HCT116 (cell line): ENCODE data around the gene CENPK. TPM values are rescaled to one million over a fixed set of nuclear protein-coding genes. Genes with fewer than 3 reads are reported as not detected.

Experiments
- ATAC-seq: fragments of 200-7000 bp; cut with Tn5 transposase; 2 replicates; pipeline ENCODE4 v1.9.1; 2020; ENCODE audit warnings: mild to moderate bottlenecking, moderate library complexity
- BruUV-seq: library from RNA; stranded (reverse); fragments of 400-500 nt; replicated peaks from 2 replicates; lab custom pipeline; 2021; lab: Mats Ljungman, UMichigan
- CTCF ChIA-PET: fragments of 300-600 bp; sonication (Branson Sonifier 250); formaldehyde crosslinking; loops from one replicate; lab custom pipeline; 2021; ENCODE audit warnings: antibody characterized with exemption; lab: Charles Lee
- POLR2A ChIA-PET: fragments of 300-600, 350-600 bp; sonication (Branson Sonifier 250); formaldehyde crosslinking; loops from one replicate; lab custom pipeline; 2021; ENCODE audit warnings: antibody characterized with exemption; lab: Charles Lee
- RAD21 ChIA-PET, 2 experiments: fragments of 300-600 bp; sonication (Branson Sonifier 250); formaldehyde crosslinking; loops; one replicate each; lab custom pipeline; 2023; ENCODE audit warnings: low total read pairs in 2 of 2; ENCODE audit not compliant: uncharacterized antibody in 2 of 2, unreplicated experiment in 2 of 2, low non-redundant PET in 1 of 2; lab: Charles Lee
- DNase-seq: peaks from one replicate; pipeline ENCODE4 v3.0.0-alpha.2; 2010; ENCODE audit warnings: low read depth, low spot score
- H2AFZ ChIP-seq: fragments of 200-600 bp; shearing (Covaris generic), sonication (generic); 2 replicates; pipeline ENCODE4 v1.6.1; 2017; ENCODE audit warnings: low read depth, mixed run types, mixed read lengths, antibody characterized with exemption, low read length; ENCODE audit not compliant: poor library complexity, severe bottlenecking
- H3K27ac ChIP-seq: 2 replicates; pipeline ENCODE4 v1.5.1; 2012; ENCODE audit warnings: low read depth, low read length
- H3K27me3 ChIP-seq: fragments of 200-600 bp; sonication (generic); 2 replicates; pipeline ENCODE4 v1.6.1; 2016; ENCODE audit warnings: mixed run types, low read length, mixed read lengths; ENCODE audit not compliant: insufficient read depth
- H3K36me3 ChIP-seq, 2 experiments: fragments of 200-500 bp in 1 of 2; fragments of 200-600 bp in 1 of 2; sonication (Bioruptor generic) in 1 of 2; sonication (generic) in 1 of 2; 2 replicates each; pipeline versions ENCODE4 v1.5.1 to v1.6.1; 2014 to 2016; ENCODE audit warnings: low read length in 2 of 2, inconsistent platforms in 1 of 2, mixed read lengths in 1 of 2, mixed run types in 1 of 2; ENCODE audit not compliant: insufficient read depth in 2 of 2, control insufficient read depth in 1 of 2
- H3K4me1 ChIP-seq, 2 experiments: fragments of 200-600 bp in 1 of 2; sonication (generic) in 1 of 2; 2 replicates each; pipeline versions ENCODE4 v1.5.1 to v1.6.1; 2012 to 2017; ENCODE audit warnings: low read length in 2 of 2, inconsistent platforms in 1 of 2, mild to moderate bottlenecking in 1 of 2, mixed read lengths in 1 of 2, mixed run types in 1 of 2, moderate library complexity in 1 of 2; ENCODE audit not compliant: insufficient read depth in 2 of 2, control insufficient read depth in 1 of 2
- H3K4me2 ChIP-seq: fragments of 200-600 bp; sonication (generic); 2 replicates; pipeline ENCODE4 v1.6.1; 2017; ENCODE audit warnings: mixed run types, low read length, mixed read lengths
- H3K4me3 ChIP-seq, 2 experiments: fragments of 200-600 bp in 1 of 2; sonication (generic) in 1 of 2; replicated peaks in 1 of 2; 2 replicates each; pipeline ENCODE4 v1.5.1; 2011 to 2016; ENCODE audit warnings: low read length in 2 of 2, control low read depth in 1 of 2, low read depth in 1 of 2, mild to moderate bottlenecking in 1 of 2, mixed read lengths in 1 of 2, mixed run types in 1 of 2
- H3K79me2 ChIP-seq: fragments of 200-600 bp; sonication (generic); 2 replicates; pipeline ENCODE4 v1.6.1; 2017; ENCODE audit warnings: mild to moderate bottlenecking, mixed run types, low read length, moderate library complexity, mixed read lengths; ENCODE audit not compliant: insufficient read depth
- H3K9ac ChIP-seq: fragments of 200-600 bp; sonication (generic); 2 replicates; pipeline ENCODE4 v1.6.1; 2016; ENCODE audit warnings: low read length, mixed read lengths
- H3K9me2 ChIP-seq: fragments of 200-600 bp; sonication (generic), shearing (Covaris generic); 2 replicates; pipeline ENCODE4 v1.6.1; 2017; ENCODE audit warnings: mixed run types, mild to moderate bottlenecking, moderate library complexity; ENCODE audit not compliant: insufficient read depth
- H3K9me3 ChIP-seq, 2 experiments: fragments of 200-500 bp in 1 of 2; fragments of 200-600 bp in 1 of 2; sonication (Bioruptor generic) in 1 of 2; sonication (generic) in 1 of 2; 2 replicates each; pipeline ENCODE4 v1.6.1; 2014 to 2017; ENCODE audit warnings: low read length in 2 of 2, mixed read lengths in 2 of 2, inconsistent platforms in 1 of 2, low read depth in 1 of 2, mild to moderate bottlenecking in 1 of 2, mixed run types in 1 of 2, moderate library complexity in 1 of 2; ENCODE audit not compliant: control insufficient read depth in 1 of 2, insufficient read depth in 1 of 2
- H4K20me1 ChIP-seq: fragments of 200-600 bp; sonication (generic), shearing (Covaris generic); 2 replicates; pipeline ENCODE4 v1.6.1; 2017; ENCODE audit warnings: mixed run types, mild to moderate bottlenecking, moderate library complexity; ENCODE audit not compliant: insufficient read depth
- ATF3 ChIP-seq: IDR thresholded peaks from 2 replicates; pipeline ENCODE4 v1.6.1; 2012
- CTCF ChIP-seq, 3 experiments: fragments of 200-600 bp in 1 of 3; sonication (generic) in 1 of 3; IDR thresholded peaks in 2 of 3; conservative IDR thresholded peaks in 1 of 3; 2 replicates each; pipeline ENCODE4 v1.5.1; 2012 to 2017; ENCODE audit warnings: low read depth in 2 of 3, low read length in 2 of 3, antibody characterized with exemption in 1 of 3, borderline replicate concordance in 1 of 3, control low read depth in 1 of 3, mild to moderate bottlenecking in 1 of 3, mixed read lengths in 1 of 3, mixed run types in 1 of 3, moderate library complexity in 1 of 3; ENCODE audit not compliant: insufficient read depth in 1 of 3
- EGR1 ChIP-seq: IDR thresholded peaks from 2 replicates; pipeline ENCODE4 v1.6.1; 2012; ENCODE audit warnings: low read depth
- FOSL1 ChIP-seq: IDR thresholded peaks from 2 replicates; pipeline ENCODE4 v1.6.1; 2012; ENCODE audit warnings: low read depth
- JUND ChIP-seq: IDR thresholded peaks from 2 replicates; pipeline ENCODE4 v1.6.1; 2012
- POLR2A ChIP-seq: IDR thresholded peaks from 2 replicates; pipeline ENCODE4 v1.7.0; 2011; ENCODE audit warnings: borderline replicate concordance; ENCODE audit not compliant: insufficient read depth, insufficient read length; ENCODE audit errors: extremely low read depth
- POLR2AphosphoS5 ChIP-seq: IDR thresholded peaks from 2 replicates; pipeline ENCODE4 v1.6.1; 2011; ENCODE audit warnings: mild to moderate bottlenecking, low read depth, low read length, moderate library complexity
- RAD21 ChIP-seq: IDR thresholded peaks from 2 replicates; pipeline ENCODE4 v1.6.1; 2012; ENCODE audit warnings: low read depth, mild to moderate bottlenecking
- SRF ChIP-seq: IDR thresholded peaks from 2 replicates; pipeline ENCODE4 v1.6.1; 2012; ENCODE audit warnings: low read depth
- YY1 ChIP-seq: IDR thresholded peaks from 2 replicates; pipeline ENCODE4 v1.6.1; 2011; ENCODE audit warnings: low read length, low read depth, moderate library complexity, mild to moderate bottlenecking; ENCODE audit not compliant: insufficient replicate concordance; ENCODE audit errors: extremely low read depth
- ZFX ChIP-seq: fragments of 450-650 bp; IDR thresholded peaks from 2 replicates; pipeline ENCODE4 v1.6.1; 2017
- intact Hi-C: fragments of 100-400 bp; cut with micrococcal nuclease; formaldehyde crosslinking; loops from 2 replicates; pipeline ENCODE4 v1.10.0; 2022
- total RNA-seq: library from RNA; stranded (reverse); gene quantifications from one replicate; pipeline ENCODE4 v1.2.1, GENCODE V29; 2021; ENCODE audit not compliant: unreplicated experiment

CENPK gene
- total RNA-seq, 1 experiment from 2014 or later, result 21.4 TPM

- H3K4me3 ChIP-seq, result no peak overlapping the region
- CTCF ChIA-PET, result no interaction called here
- H3K79me2 ChIP-seq, result no peaks in the 10 kb centered on the region
- H3K9me2 ChIP-seq, result no peaks in the 10 kb centered on the region
- TF ChIP-seq ZFX (no peak), EGR1 (no peak), POLR2AphosphoS5 (no peak), ATF3 (no peak), YY1 (no peak), SRF (no peak), RAD21 (no peak), FOSL1 (no peak), JUND (no peak), POLR2A (no peak), CTCF (IDR thresholded peaks at IDR 0.05 in 2 of 3, conservative IDR thresholded peaks at IDR 0.05 in 1 of 3; ENCODE audit: borderline replicate concordance in 1 of 3, insufficient read depth in 1 of 3, low read depth in 2 of 3, low read length in 2 of 3) (no peak)
- TF ChIP-seq, all 23 proteins: peak for 0
- intact Hi-C loops, result loop anchor here (10.0 kb wide), 1 partner anchor 414 kb away; no protein-coding TSS in a partner anchor
- POLR2A ChIA-PET, result no interaction called here
- Histone ChIP-seq H3K36me3 (no peaks in the 10 kb centered on the region), H2AFZ (no peak overlapping the region), H3K9me3 (no peaks in the 10 kb centered on the region), H3K9ac (no peak overlapping the region), H3K27ac (no peak overlapping the region), H4K20me1 (no peaks in the 10 kb centered on the region), H3K4me2 (no peak overlapping the region), H3K4me1 (no peaks in the 10 kb centered on the region), H3K27me3 (no peaks in the 10 kb centered on the region)
- DNase-seq (no peak), ATAC-seq (no peak)
- RAD21 ChIA-PET, result no interaction called here
- no TSS peak for BruUV-seq
These were observed 73.8 kb downstream of the CENPK start for GRCh38 chr5:65489119-65489518.
